Measurements from ENCODE around the gene ANKRD24.

DNA sequence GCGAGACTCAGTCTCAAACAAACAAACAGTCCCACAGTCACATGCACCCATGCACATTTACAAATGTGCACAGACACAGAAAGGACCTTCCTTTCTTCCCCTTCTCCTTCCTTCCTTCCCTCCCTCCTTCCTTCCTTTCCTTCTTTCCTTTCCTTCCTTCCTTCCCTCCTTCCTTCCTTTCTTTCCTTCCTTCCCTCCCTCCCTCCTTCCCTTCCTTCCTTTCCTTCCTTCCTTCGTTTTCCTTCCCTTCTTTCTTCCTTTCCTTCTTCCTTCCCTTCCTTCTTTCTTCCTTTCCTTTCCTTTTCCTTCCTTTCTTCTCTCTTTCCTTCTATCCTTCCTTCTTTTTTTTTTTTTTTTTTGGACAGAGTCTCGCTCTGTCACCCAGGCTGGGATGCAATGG is 30.6 kb downstream of the ANKRD24 start:
- TF ChIP-seq, protein P1, sequence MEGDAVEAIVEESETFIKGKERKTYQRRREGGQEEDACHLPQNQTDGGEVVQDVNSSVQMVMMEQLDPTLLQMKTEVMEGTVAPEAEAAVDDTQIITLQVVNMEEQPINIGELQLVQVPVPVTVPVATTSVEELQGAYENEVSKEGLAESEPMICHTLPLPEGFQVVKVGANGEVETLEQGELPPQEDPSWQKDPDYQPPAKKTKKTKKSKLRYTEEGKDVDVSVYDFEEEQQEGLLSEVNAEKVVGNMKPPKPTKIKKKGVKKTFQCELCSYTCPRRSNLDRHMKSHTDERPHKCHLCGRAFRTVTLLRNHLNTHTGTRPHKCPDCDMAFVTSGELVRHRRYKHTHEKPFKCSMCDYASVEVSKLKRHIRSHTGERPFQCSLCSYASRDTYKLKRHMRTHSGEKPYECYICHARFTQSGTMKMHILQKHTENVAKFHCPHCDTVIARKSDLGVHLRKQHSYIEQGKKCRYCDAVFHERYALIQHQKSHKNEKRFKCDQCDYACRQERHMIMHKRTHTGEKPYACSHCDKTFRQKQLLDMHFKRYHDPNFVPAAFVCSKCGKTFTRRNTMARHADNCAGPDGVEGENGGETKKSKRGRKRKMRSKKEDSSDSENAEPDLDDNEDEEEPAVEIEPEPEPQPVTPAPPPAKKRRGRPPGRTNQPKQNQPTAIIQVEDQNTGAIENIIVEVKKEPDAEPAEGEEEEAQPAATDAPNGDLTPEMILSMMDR (IDR thresholded peaks at IDR 0.05; ENCODE audit: poor library complexity, severe bottlenecking) = no peak
- no peak for TF ChIP-seq SMC3 (conservative IDR thresholded peaks at IDR 0.05; ENCODE audit: poor library complexity)
